ENCODE measurements around the gene DLG2.

Gene DLG2

DNA sequence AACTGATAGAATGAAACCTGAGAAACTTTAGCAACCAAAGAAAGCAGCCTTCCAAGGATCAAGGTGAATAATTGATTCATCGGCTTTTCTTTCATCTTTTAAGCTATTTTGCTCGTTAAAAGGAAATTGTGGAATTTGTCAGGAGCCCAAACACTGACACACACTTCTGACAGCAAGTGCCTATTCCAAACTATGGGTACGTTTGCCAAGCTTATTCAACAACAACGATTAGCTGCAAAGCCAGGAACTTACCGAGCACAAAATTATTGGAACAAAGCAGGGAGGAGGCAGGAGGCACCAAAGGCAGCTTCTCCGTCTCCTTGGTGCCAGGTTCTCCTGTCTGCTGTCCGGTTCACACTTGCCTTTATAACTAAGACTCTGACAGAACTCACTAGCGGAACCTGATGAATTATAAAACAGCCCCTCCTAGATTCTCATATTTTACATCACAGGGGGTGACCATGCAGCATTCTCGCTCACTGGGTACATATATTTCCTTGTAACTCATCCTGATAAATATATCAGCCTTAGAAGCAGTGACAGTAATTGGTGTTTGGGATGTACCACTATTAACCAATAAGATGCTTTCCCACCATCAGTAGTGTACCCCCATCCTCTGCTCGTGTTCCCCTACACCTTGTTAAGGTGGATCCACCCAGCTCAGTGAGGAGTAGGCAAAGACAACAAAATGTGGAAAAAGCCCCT, 1945.1 kb downstream of the DLG2 start:
- peak in 1 of 2 experiments; percentile 40 for DNase-seq

DNA sequence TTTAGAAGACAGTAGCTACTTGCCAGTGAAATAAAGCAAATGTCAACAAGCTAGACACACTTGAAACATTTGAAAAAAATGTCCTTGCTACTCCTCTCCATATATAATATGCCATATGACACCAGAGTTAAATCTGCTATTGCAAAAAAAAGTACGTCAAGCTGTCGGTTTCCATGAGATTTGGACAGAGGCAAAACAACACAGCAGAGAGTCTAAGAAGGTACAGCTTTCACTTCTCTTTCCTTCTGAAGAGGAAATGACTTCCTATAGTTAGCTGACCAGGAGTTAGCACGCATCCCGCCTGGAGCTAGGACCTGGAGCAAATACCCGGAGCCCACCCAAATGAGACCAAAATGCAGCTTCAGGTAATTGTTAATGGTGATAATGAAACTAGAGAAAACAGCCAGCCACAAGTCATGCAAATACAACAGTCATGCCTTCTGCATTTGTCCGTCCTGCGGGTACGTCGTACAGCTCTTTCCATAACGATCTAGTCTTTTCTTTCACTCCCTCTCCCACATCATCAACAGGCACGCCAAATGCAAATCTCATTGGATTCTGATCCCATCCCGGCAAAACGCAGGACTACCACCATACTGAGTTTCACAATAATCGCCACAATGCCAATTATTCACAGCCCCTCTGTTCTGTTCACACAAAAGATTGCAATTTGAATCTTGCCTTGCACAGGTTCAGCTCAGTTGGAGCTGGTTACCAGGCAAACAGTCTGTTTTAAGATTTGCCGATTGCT, 1945.9 kb downstream of the DLG2 start:
- peak; percentile 39 to 57 for DNase-seq

- DNase-seq = peak in 1 of 2 experiments; percentile 64
Observed at GRCh38 chr11:83680321-83680720, 1946.8 kb downstream of the DLG2 start.

- DNase-seq = no peak
Observed at GRCh38 chr11:83678831-83679584, 1948.1 kb downstream of the DLG2 start.

GRCh38 chr11:83677730-83678129, 1949.4 kb downstream of the DLG2 start:
- no peak for DNase-seq

DNA sequence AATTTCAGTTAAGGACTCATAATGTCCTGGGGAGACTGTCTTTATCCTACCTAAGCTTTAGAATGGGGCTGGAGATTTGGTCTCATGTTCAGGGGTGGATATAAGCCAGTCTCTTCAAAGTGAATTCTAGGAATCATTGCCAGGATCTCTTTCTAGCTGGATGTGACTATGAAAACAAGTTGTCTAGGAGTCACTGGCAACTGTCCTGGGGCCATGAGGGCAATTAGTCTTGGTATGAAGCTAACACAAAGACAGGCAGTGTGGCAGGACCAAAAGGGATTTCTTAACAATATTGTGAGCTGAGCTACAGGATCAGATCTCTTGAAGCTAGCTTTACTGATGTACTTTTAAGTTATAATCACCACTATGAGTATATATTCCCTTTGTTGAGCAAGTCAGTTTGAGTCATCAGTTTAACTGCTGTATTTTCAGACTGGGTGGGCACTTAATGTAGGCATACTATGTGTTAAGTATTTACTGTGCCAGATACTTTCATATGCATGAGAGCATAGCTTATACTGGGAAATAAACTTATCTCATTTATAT, 1951.0 kb downstream of the DLG2 start:
- no peak for DNase-seq

DNA sequence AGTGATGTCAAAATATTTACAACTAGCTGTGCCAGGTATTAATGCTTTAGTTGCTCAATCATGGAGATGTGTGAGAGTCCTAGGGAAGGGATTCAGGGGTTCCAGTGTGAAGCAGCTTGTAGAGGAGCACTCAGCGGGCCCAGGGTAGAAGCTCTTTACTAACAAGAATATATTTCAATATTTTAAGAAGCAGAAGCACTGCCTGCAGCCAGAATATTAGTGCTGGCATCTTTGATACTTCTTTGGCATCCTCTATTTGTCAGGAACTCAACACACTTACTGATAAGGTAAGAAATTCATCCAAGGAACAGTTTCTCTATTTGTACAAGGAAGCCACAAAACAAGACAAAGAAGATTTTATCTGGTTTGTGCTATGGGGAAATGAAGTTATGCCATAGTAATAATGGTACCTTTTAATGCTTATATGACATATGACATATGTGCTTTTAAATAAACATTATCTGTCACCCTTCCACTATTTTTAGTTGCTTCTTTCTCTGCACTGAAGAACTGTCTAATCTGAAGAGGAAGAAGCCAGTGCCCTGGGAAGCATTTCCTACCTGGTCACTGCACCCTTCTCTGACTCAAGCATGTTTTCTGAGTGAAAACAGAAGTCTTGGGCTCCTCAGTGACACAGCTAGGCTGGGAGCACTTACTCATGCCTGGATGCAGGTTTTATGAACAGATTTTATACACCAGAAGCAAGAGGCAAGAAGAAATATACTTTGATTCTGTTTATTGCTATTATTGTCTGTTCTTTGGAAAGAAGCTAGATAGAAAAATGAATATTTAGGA, 1952.8 kb downstream of the DLG2 start:
- no peak for DNase-seq

- DNase-seq = no peak
Observed at GRCh38 chr11:83671289-83671688, 1955.9 kb downstream of the DLG2 start.

- DNase-seq = no peak
Observed at GRCh38 chr11:83666149-83666548, 1961.0 kb downstream of the DLG2 start.

DNA sequence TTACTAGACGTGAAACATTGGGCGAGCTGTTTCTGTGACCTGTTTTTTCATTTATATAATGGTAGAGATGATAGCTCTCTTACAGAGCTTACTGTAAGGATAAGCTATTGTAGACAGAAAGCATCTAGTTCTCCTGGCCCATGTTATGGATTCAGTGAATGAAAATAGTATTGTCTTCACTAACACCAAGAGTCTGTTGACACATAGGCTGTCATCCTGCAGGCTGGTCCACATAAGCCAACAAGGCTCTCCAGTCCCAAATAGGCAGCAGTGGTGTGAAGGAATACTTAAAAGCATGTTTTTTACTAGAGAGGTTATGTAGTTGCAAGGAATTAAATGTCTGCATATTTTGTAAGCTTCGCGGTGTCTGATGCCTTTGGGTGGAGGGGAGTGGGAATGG, 1963.2 kb downstream of the DLG2 start:
- DNase-seq = no peak

DNA sequence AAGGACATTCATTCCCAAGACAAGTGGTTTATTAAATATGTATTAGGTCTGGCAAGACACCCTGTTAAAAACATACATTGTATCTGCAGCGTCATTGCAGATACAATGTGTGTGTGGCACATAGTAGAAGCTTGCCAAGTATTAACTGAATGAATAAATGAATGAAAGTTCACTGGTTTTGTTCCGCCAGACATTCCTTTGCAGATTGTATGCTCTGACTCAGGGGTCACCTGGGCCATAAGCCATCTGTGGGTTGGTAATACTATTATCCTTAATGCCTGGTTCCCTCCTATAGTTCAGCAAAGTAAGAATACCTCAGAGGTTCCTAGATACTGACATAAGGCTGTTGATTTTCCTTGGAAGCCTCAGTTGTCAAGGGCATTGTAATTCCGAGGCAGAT, 1963.7 kb downstream of the DLG2 start:
- no peak for DNase-seq

DNA sequence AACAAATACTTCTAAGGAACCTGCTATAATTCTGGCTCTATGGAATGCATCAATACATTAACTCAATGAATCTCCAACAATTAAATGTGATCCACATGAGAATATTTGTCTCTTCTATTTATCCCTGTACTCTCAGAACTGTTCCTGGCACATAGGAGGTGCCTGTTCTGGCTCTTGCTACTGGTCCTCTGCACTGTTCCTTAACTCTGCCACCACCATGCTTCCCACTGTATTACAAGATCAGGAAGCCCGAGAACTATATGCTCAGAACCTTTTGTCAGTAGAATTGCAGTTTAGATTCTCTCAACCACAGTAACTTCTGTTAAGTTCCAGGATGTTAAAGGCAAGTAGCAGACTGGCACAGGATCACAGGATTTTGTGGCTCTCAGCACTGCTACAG, 1964.7 kb downstream of the DLG2 start:
- no peak for DNase-seq

- no peak for DNase-seq
Observed at GRCh38 chr11:83661491-83662350, 1965.4 kb downstream of the DLG2 start.

GRCh38 chr11:83659466-83659865, 1967.7 kb downstream of the DLG2 start:
- no peak for DNase-seq

GRCh38 chr11:83656796-83657330, 1970.3 kb downstream of the DLG2 start:
- no peak for DNase-seq

- DNase-seq = no peak
Observed at GRCh38 chr11:83655976-83656375, 1971.2 kb downstream of the DLG2 start.

DNA sequence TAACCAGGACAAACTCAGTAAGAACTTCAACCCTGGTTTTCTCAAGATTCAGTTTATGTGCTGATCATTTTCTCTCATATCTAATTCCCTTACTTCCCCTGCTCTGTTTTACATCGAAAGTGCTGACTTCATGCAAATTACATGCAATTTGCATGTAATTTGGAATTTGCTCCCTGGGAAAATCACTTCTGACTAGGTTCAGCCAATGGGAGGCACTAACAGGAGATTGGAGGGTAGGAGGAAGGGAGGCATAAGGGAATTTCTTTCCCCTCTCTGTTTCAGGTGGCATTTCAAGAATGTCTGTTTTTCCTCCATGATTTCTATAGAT, 1977.7 kb downstream of the DLG2 start:
- DNase-seq = no peak

- DNase-seq = no peak
Observed at GRCh38 chr11:83648610-83649527, 1978.3 kb downstream of the DLG2 start.

GRCh38 chr11:83645561-83645960, 1981.6 kb downstream of the DLG2 start:
- DNase-seq = no peak

- no peak for DNase-seq
Observed at GRCh38 chr11:83643115-83643514, 1984.0 kb downstream of the DLG2 start.
